Islet of Langerhans (tissue), 1 donor: Measurements from ENCODE around the gene GRIK4.

Source experiments
- FAIRE-seq: peaks from one replicate; lab custom pipeline; 2011; peaks lifted over from hg19 to GRCh38; lab: Jason Lieb, UNC

The GRIK4 gene

GRCh38 chr11:120890609-120891320, 379.2 kb downstream of the GRIK4 start:
- FAIRE-seq = no peak

- FAIRE-seq = no peak
Measured at GRCh38 chr11:120893440-120894201, 382.1 kb downstream of the GRIK4 start.

DNA sequence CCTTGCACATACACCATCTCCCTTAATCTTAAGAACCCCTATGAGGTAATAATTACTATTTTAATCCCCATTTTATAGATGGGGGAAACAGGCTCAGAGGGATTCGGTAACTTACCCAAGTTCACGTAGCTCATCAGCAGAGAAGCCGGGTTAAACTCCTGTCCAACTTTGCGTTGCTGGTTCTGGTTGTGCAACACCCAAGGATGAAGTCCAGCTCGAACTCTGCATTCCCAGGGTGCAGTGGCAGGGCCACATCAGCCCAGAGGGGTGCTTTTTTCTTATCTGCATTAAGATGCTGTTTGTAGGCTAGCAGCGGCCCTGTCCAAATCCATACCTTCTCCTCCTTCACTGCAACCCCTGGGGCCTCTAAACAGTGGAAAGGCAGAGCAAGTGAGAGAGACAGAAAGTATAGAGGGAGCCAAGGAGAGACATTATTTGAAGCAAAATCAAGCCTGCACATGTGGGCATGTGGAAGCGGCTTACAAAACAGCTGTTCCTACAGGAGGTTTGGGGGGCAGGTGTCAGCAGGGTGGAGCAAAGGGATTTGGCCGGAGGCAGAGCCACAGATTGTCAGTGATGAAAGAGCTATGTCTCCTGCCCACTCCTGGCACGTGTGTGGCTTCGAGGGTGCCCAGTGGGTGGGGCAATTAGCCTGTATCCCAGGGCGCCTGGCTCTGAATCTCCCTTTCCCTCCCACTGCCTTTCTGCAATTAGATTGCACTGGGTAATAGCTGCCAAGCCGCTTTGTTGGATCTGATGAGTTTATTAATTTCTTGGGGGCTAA, 382.8 kb downstream of the GRIK4 start:
- no peak for FAIRE-seq

DNA sequence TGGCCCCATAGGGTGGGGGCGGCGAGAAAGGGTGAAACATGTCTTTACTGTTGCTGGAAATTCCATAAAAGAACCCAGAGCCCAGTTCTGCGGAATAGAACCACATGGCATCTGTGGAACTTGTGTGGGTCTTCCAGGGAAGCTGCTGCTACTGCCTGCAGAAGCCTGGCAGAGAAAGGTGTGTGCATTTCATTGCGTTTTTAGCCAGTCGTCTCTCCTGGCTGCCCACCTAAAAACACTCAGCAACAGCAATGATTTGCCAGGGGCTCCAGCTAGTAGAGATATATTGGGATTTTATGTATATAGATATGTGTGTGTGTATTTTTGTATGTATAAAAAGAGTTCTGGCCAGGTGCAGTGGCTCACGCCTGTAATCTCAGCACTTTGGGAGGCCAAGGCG, 385.1 kb downstream of the GRIK4 start:
- no peak for FAIRE-seq

GRCh38 chr11:120898568-120898967, 387.0 kb downstream of the GRIK4 start:
- no peak for FAIRE-seq

DNA sequence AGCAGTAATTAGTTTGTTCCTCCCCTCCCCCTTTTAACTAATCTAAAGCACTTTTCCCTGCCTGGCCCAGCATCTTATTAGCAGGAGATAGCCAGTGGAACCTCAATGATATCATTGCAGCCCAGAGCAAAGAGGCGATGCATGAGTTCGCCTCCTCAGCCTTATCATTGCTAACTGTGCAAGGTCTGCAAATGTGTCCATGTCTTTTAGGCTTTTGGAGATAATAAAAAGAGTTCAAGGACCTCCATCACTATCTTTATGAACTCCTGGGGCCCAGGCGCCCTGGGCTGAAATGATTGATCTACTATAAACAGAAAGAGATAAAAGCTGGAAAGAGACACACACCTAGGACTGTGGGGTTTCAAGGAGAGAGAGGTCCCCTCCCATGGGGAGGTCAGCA, 388.2 kb downstream of the GRIK4 start:
- FAIRE-seq = no peak

DNA sequence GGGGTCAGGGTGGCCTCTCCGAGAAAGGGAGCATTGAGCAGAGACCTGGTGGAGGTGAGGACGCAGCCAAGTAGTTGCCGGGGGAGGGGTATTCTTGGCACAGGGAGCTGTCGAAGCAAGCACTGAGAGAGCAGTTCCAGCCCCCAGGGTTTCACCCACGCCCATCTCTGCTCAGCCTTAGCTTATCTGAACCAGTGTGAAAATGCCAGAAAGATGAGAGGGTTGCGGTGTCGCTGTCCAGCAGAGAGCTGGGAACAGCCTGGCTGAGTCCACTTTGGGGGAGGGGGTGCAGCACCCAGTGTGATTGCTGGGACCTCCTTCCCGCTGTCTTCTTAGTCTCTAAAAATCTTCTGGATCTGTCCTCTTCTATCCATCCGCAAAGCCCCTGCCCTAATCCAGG, 389.1 kb downstream of the GRIK4 start:
- no peak for FAIRE-seq

GRCh38 chr11:120903686-120904085, 392.1 kb downstream of the GRIK4 start:
- FAIRE-seq = no peak

DNA sequence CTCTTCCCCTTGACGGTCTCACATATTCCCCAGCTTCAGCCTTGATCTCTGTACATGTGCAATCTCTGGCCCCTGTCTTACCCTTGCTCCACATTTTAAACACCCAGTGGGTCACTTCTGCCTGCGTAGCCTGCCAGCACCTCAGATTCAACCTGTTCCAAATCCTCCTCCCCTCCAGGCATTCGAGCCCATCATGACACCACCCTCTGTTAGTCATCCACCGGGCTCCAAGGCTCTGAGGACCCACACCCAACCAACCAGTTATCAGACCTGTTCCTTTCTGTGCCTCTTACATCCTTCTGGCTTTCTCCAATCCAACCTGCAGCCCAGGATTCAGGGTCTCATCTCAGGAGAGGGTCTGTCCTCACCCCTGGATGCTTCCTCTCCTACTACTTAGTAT, 392.6 kb downstream of the GRIK4 start:
- FAIRE-seq = no peak

GRCh38 chr11:120906766-120907165, 395.2 kb downstream of the GRIK4 start:
- no peak for FAIRE-seq

GRCh38 chr11:120907971-120908370, 396.4 kb downstream of the GRIK4 start:
- FAIRE-seq = no peak

DNA sequence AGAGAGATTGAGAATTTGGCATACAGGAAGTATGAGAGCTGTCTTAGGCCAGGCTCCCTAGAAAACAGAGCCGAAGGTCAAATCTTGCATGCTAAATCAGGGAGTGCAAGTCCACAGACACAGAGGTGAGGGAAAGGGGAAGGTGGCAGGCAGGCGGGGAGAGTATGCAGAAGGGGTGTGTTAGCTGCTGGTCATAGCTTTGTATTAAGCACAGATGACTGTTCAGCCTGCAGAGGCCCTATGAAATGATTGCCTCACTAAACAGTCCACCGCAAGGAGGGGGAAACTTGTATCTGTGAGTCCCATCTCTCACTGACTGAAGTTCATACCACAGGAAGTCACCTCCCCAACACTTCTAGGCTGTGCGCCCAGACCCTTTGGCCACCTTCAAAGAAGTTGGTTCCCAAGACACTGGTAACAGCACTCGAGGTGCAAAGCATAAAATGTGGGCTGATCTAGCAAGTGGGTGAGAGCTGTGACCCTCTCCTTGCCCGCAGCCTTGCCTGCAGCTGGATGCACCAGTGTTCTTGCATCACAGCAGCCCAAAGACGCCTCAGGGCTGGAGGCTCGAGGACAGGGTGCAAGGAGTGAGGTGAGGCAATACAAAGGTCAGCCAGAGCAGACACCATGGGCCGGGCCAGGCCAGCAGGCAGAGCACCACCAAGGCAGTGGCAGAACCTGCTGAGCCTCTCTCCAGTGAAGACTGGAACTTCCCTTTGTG, 397.1 kb downstream of the GRIK4 start:
- FAIRE-seq = no peak

DNA sequence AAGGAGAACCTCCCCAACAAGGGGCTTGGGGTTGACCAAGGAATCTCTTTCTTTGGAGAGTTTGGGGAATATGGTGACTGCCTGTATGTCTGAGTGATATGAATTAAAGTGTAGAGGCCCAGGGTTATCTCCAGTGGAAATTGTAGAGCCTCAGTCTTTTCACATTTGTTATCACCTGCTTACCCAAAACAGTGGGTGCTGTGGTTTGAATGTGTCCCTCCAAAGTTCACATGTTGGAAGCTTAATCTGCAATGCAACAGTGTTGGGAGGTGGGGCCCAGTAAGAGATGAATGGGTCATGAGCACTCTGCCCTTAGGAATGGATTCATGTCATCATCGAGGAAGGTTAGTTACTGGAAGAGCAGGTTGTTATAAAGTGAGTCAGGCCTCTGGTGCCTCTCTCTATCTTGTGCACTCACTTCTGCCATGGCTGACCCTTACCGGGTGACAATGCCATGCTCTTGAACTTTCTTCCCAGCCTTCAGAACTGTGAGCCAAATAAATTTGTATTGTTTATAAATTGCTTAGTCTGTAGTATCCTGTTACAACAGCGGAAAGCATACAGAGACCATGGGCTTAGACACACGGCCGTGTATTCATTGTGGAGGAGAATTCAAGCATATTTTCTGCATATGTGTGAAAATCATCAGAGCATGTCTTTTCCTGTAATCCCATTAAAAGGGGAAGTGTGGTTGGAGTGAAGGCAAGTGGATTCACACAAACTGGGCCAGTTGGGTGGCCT, 398.3 kb downstream of the GRIK4 start:
- no peak for FAIRE-seq

- FAIRE-seq = no peak
Measured at GRCh38 chr11:120911943-120912342, 400.4 kb downstream of the GRIK4 start.

- FAIRE-seq = peak; percentile 71
Measured at GRCh38 chr11:120912504-120912903, 401.0 kb downstream of the GRIK4 start.

DNA sequence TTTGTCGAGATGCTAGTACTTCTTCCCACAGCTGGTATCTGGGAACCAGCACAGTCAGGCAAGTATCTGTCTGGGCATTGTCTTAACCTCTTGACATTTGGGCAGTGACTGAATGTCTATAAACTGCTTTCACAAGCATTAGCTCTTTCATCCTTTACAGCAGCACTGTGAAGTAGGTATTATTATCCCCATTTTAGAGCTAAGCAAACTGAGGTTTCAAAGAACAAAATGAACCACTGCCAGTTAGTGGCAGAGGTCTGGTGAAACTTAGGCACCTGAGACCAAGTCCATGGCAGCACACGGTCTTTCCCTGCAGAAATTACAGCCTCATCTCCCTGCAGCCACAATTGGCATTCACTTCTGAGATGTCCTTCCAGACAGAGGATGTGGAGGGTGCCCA, 401.4 kb downstream of the GRIK4 start:
- FAIRE-seq = no peak

DNA sequence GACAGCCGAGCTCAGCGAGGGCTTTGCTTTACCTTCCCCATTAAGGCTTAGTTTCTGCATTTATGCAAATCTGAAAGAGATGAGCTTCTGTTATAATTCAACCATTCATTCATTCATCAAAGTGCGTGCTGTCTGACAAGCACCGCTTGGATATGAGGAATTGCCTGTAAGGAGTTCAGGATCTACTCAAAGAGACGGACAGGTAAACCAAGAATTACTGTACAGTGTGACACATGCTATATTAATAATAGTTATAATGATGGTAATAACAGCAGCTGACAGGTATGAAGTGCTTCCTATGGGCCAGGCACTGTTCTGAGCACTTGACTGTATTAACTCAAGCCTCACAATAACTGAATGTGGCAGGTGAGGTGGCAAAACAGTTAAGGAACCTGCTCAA, 402.5 kb downstream of the GRIK4 start:
- no peak for FAIRE-seq

DNA sequence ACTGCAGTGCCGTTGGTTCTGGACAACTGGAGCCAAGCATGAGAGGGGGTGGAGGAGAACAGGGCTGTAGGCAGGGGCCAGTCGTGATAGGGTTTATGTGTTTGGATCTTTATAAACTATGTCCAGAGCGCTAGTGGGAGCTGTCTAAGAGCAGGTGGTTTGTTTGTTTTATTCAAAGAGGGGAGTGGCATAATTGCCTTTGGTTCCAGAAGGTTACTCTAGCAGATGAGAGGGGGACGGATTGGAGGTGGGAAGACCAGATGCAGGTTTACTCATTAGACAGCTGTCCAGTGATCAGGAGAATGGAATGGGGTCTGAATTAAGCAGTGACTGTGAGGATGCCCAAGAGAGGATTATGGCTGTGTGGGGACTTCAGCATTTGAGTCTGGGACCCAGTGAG, 403.1 kb downstream of the GRIK4 start:
- FAIRE-seq = no peak

DNA sequence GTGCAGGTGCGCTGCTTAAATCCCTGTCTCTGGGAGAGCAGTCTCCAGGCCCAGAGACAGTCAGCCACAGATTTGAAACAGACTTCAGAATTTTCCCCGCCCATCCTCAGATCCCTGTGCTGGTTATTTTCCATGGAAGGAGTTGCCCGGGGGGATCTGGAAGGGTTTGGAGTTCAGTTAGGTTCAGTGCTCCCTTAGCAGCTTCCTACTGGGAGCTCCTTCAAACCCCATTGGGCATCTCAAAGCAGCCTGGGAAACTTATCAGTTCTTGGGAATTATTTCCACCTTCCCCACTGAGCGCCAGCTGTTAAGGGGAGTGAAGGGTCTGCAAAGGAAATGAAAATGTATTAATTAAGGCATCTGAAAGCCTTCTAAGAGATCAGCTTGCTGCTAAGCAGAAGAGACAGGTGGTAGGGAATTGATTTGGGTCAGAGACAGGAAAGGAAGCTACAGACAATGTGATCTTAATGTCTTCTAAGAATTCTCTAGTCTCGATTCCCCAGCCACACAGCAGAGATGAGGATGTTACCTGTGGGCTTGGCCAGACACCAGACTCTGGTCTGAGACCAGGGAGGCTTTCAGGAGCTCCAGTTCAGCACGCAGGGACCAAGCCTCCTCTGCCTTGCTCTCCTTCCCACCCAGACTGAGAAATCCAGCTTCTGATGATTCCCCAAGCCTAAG, 406.2 kb downstream of the GRIK4 start:
- no peak for FAIRE-seq

DNA sequence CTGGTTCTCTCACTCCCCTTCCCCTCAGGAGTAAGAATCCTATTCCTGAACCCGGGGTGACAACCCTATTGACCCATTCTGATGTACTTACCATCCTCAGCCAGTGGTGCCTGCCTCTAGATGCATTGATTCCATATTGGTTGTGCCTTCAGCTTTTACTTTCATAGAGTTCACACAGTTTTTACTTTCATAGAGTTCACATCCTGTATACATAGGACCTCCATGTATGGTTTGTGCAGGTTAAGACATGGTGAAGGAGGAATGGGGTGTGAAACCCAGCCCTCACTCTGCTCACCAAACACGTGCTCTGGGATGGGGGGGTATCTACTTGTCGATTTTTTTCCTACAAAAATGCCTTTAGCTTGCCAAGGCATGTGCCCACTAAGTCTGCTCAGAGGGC, 406.7 kb downstream of the GRIK4 start:
- FAIRE-seq = no peak

DNA sequence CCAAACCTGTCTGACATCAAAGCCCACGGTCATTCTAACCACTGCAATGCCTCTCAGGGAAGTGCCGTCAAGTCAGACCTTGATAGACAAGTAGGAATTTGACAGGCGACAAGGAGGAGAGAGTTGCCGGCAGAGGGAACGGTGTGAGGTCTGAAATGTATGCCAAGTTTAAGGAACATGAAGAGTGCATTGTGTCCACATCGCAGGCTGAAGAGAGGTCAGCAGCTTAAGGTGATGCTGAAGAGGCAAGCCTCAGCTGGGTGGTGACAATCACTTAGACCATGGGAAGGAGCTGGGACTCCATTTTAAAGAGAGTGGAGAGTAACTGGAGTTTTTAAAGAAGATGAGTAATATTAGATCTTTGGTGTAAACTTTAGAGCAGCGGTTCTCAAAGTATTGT, 407.5 kb downstream of the GRIK4 start:
- no peak for FAIRE-seq
